ENCODE results near the gene HMCES. TPM values are rescaled to one million over a fixed set of nuclear protein-coding genes. Genes with fewer than 3 reads are reported as not detected.

HMCES gene
- total and polyA plus RNA-seq, 2 of the 13 experiments (the other 11 are each of a cell fraction or from before 2014, with no cell fraction given): 16.1 to 37.5 TPM

GRCh38 chr3:129323651-129324294, 45.1 kb downstream of the HMCES start (continued):
- TF ChIP-seq IKZF4 (CRISPR knock-in tag; IDR thresholded peaks at IDR 0.05; ENCODE audit: borderline replicate concordance, low read depth, not compliant biosample characterization) (no peak), PRDM10 (CRISPR knock-in tag; IDR thresholded peaks at IDR 0.05; ENCODE audit: low read depth) (no peak), KDM4B (CRISPR knock-in tag; IDR thresholded peaks at IDR 0.05) (no peak), ZNF225 (CRISPR knock-in tag; IDR thresholded peaks at IDR 0.05) (no peak), TIGD3 (CRISPR knock-in tag; IDR thresholded peaks at IDR 0.05; ENCODE audit: borderline replicate concordance) (no peak), ZNF430 (CRISPR knock-in tag; IDR thresholded peaks at IDR 0.05) (no peak), ZBTB44 (CRISPR knock-in tag; IDR thresholded peaks at IDR 0.05) (no peak), ZNF749 (CRISPR knock-in tag; IDR thresholded peaks at IDR 0.05; ENCODE audit: borderline replicate concordance) (no peak), FOXA3 (CRISPR knock-in tag; IDR thresholded peaks at IDR 0.05) (no peak), TSC22D2 (CRISPR knock-in tag; IDR thresholded peaks at IDR 0.05; ENCODE audit: borderline replicate concordance) (no peak), NBN (conservative IDR thresholded peaks at IDR 0.05) (no peak), ESRRA (CRISPR knock-in tag; IDR thresholded peaks at IDR 0.05; ENCODE audit: low read depth) (no peak), ZBTB14 (CRISPR knock-in tag; IDR thresholded peaks at IDR 0.05) (no peak), KLF13 (CRISPR knock-in tag; IDR thresholded peaks at IDR 0.05) (no peak), ZNF552 (CRISPR knock-in tag; IDR thresholded peaks at IDR 0.05; ENCODE audit: borderline replicate concordance) (no peak), MBD4 (IDR thresholded peaks at IDR 0.05; ENCODE audit: borderline replicate concordance, low read length) (no peak), ZNF878 (CRISPR knock-in tag; IDR thresholded peaks at IDR 0.05) (no peak), ZUFSP (CRISPR knock-in tag; IDR thresholded peaks at IDR 0.05; ENCODE audit: borderline replicate concordance) (no peak), RARA (CRISPR knock-in tag; IDR thresholded peaks at IDR 0.05) (0 out of 2 replicates have a peak, but pooled peaks have one; percentile 17), MTA1 (CRISPR knock-in tag; IDR thresholded peaks at IDR 0.05; ENCODE audit: borderline replicate concordance) (no peak)
